Lower leg skin (tissue), 3 donors: Measurements from ENCODE around the gene FSIP2.

Experiments
- CTCF ChIP-seq, 3 donors: fragments of 450-650 bp; IDR thresholded peaks; one replicate each; pipeline ENCODE4 v1.5.1; 2016; ENCODE audit warnings: antibody characterized with exemption in 3 of 3, mild to moderate bottlenecking in 3 of 3, moderate library complexity in 2 of 3
- POLR2A ChIP-seq, 2 donors: fragments of 450-650 bp; IDR thresholded peaks; one replicate each; pipeline ENCODE4 v1.6.1; 2016 to 2017; ENCODE audit warnings: antibody characterized with exemption in 2 of 2, mild to moderate bottlenecking in 1 of 2, moderate library complexity in 1 of 2

- no peak for TF ChIP-seq CTCF (IDR thresholded peaks at IDR 0.05)
- no peak for TF ChIP-seq POLR2A (IDR thresholded peaks at IDR 0.05)
These were observed 64.3 kb downstream of the FSIP2 start for GRCh38 chr2:185802926-185803325.
